ENCODE results near the gene PRKN.

PRKN gene

DNA sequence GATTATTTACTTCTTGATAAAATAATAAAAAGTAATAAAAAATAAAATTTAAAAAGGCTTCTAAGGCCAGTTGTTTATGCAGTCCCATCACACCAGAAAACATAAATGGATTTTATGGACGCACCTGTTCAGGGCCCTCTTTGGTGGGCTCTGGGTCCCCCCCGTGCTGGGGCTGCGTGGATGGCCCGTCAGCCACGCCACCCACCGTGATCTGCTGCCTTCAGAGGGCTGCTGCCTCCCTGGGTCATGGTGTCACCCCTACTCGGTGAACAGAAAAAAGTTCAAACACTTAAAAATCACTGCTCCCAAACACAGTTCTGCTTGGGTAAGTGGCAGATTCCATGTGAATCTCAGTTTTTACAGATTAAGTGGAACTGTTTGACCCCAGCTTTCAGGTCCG, 1006.1 kb downstream of the PRKN start:
- TF ChIP-seq RARB (CRISPR knock-in tag; IDR thresholded peaks at IDR 0.05) (no peak), POU6F1 (CRISPR knock-in tag; IDR thresholded peaks at IDR 0.05; ENCODE audit: borderline replicate concordance, low read depth) (no peak), ZNF8 (CRISPR knock-in tag; IDR thresholded peaks at IDR 0.05) (no peak), GLIS3 (CRISPR knock-in tag; IDR thresholded peaks at IDR 0.05) (no peak), TSHZ2 (CRISPR knock-in tag; IDR thresholded peaks at IDR 0.05) (no peak), OSR1 (CRISPR knock-in tag; IDR thresholded peaks at IDR 0.05) (no peak), ZNF70 (CRISPR knock-in tag; IDR thresholded peaks at IDR 0.05) (no peak), ISL1 (CRISPR knock-in tag; IDR thresholded peaks at IDR 0.05) (no peak), TOX (CRISPR knock-in tag; IDR thresholded peaks at IDR 0.05; ENCODE audit: borderline replicate concordance) (no peak), ZFP30 (CRISPR knock-in tag; IDR thresholded peaks at IDR 0.05) (no peak), CSDC2 (CRISPR knock-in tag; IDR thresholded peaks at IDR 0.05) (no peak), ZFP3 (CRISPR knock-in tag; IDR thresholded peaks at IDR 0.05) (no peak), TCF4 (CRISPR knock-in tag; IDR thresholded peaks at IDR 0.05; ENCODE audit: borderline replicate concordance) (no peak), PPARA (CRISPR knock-in tag; IDR thresholded peaks at IDR 0.05; ENCODE audit: borderline replicate concordance) (no peak), ESRRG (CRISPR knock-in tag; IDR thresholded peaks at IDR 0.05) (no peak), BACH2 (CRISPR knock-in tag; IDR thresholded peaks at IDR 0.05; ENCODE audit: borderline replicate concordance) (no peak)
- ATAC-seq, result no peak

- TF ChIP-seq POU6F1 (CRISPR knock-in tag; IDR thresholded peaks at IDR 0.05; ENCODE audit: borderline replicate concordance, low read depth) (no peak), TSHZ2 (CRISPR knock-in tag; IDR thresholded peaks at IDR 0.05) (no peak), SNAI2 (CRISPR knock-in tag; IDR thresholded peaks at IDR 0.05) (no peak), ZFP30 (CRISPR knock-in tag; IDR thresholded peaks at IDR 0.05) (no peak), ESRRG (CRISPR knock-in tag; IDR thresholded peaks at IDR 0.05) (no peak), BACH2 (CRISPR knock-in tag; IDR thresholded peaks at IDR 0.05; ENCODE audit: borderline replicate concordance) (no peak), ISL1 (CRISPR knock-in tag; IDR thresholded peaks at IDR 0.05) (no peak), GLIS3 (CRISPR knock-in tag; IDR thresholded peaks at IDR 0.05) (no peak), RARB (CRISPR knock-in tag; IDR thresholded peaks at IDR 0.05) (no peak), PPARA (CRISPR knock-in tag; IDR thresholded peaks at IDR 0.05; ENCODE audit: borderline replicate concordance) (no peak)
- ATAC-seq, result no peak
Observed at GRCh38 chr6:161716176-161716575, 1011.4 kb downstream of the PRKN start.

DNA sequence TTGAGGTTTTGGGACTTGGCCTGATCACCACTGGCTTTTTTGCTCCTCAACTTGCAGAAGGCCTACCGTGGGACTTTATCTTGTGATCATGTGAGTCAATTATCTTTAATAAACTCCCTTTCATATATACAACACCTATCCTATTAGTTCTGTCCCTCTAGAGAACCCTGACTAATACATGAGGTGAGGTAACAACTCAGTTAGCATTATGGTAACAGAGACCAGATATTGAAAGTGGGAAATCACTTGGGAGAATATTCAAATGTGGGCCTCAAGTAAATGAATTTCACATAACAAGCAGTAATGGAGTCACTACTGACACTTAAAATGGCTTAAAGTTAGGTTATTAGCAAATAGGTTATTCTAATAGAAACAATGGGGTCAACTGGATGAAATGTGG, 1015.6 kb downstream of the PRKN start:
- TF ChIP-seq SNAI2 (CRISPR knock-in tag; IDR thresholded peaks at IDR 0.05) (no peak), BACH2 (CRISPR knock-in tag; IDR thresholded peaks at IDR 0.05; ENCODE audit: borderline replicate concordance) (no peak), OSR1 (CRISPR knock-in tag; IDR thresholded peaks at IDR 0.05) (no peak), ESRRG (CRISPR knock-in tag; IDR thresholded peaks at IDR 0.05) (no peak), RARB (CRISPR knock-in tag; IDR thresholded peaks at IDR 0.05) (no peak), ARNTL (CRISPR knock-in tag; IDR thresholded peaks at IDR 0.05; ENCODE audit: borderline replicate concordance, low read depth) (no peak), ZNF70 (CRISPR knock-in tag; IDR thresholded peaks at IDR 0.05) (no peak), ISL1 (CRISPR knock-in tag; IDR thresholded peaks at IDR 0.05) (no peak), POU6F1 (CRISPR knock-in tag; IDR thresholded peaks at IDR 0.05; ENCODE audit: borderline replicate concordance, low read depth) (no peak), ZNF565 (CRISPR knock-in tag; conservative IDR thresholded peaks at IDR 0.05; ENCODE audit: low read depth) (no peak), ZNF8 (CRISPR knock-in tag; IDR thresholded peaks at IDR 0.05) (no peak), TCF4 (CRISPR knock-in tag; IDR thresholded peaks at IDR 0.05; ENCODE audit: borderline replicate concordance) (no peak), ZFP30 (CRISPR knock-in tag; IDR thresholded peaks at IDR 0.05) (no peak), GLIS3 (CRISPR knock-in tag; IDR thresholded peaks at IDR 0.05) (no peak), ZC3H10 (CRISPR knock-in tag; IDR thresholded peaks at IDR 0.05) (no peak), PPARA (CRISPR knock-in tag; IDR thresholded peaks at IDR 0.05; ENCODE audit: borderline replicate concordance) (no peak), CSDC2 (CRISPR knock-in tag; IDR thresholded peaks at IDR 0.05) (no peak)
- TF ChIP-seq, protein P1, sequence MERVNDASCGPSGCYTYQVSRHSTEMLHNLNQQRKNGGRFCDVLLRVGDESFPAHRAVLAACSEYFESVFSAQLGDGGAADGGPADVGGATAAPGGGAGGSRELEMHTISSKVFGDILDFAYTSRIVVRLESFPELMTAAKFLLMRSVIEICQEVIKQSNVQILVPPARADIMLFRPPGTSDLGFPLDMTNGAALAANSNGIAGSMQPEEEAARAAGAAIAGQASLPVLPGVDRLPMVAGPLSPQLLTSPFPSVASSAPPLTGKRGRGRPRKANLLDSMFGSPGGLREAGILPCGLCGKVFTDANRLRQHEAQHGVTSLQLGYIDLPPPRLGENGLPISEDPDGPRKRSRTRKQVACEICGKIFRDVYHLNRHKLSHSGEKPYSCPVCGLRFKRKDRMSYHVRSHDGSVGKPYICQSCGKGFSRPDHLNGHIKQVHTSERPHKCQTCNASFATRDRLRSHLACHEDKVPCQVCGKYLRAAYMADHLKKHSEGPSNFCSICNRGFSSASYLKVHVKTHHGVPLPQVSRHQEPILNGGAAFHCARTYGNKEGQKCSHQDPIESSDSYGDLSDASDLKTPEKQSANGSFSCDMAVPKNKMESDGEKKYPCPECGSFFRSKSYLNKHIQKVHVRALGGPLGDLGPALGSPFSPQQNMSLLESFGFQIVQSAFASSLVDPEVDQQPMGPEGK (CRISPR knock-in tag; IDR thresholded peaks at IDR 0.05; ENCODE audit: borderline replicate concordance), result no peak
- no peak for ATAC-seq

All from SK-N-SH treated with all-trans-retinoic acid at 6 μM for 48 hours (cell line).